GM12892 (cell line): Measurements from ENCODE around the gene HSPA12B.

Source experiments
- POLR2A ChIP-seq: IDR thresholded peaks from 2 replicates; pipeline ENCODE4 v1.6.1; 2011; ENCODE audit warnings: low read depth, low read length, control low read depth
- TAF1 ChIP-seq: IDR thresholded peaks from 2 replicates; pipeline ENCODE4 v1.6.1; 2011; ENCODE audit warnings: low read depth, mild to moderate bottlenecking, control low read depth, low read length, borderline replicate concordance

- TF ChIP-seq POLR2A (no peak), TAF1 (no peak)
Measured at GRCh38 chr20:3764659-3765058, 32.2 kb downstream of the HSPA12B start.
